ENCODE data around the gene SLC35F5.

SLC35F5 gene

GRCh38 chr2:113756355-113757137 lies at the start of gene SLC35F5:
SLC35F5 (minus strand) TSS chr2:113756642; CDS start chr2:113756409, 233 bp downstream.
- H3K4me3 ChIP-seq (ENCODE audit: control insufficient read depth, low read depth, low read length) = peak within 1 kb of the TSS; percentile 80
- TF ChIP-seq CTCF (conservative IDR thresholded peaks at IDR 0.05; ENCODE audit: control insufficient read depth, insufficient read depth, low read depth, low read length) = no peak
- DNase-seq (ENCODE audit: low read depth) = peak; percentile 83

- DNase-seq (ENCODE audit: low read depth) = peak; percentile 24
- TF ChIP-seq CTCF (conservative IDR thresholded peaks at IDR 0.05; ENCODE audit: control insufficient read depth, insufficient read depth, low read depth, low read length) = peak; percentile 18
- no peak overlapping the region for H3K4me3 ChIP-seq (ENCODE audit: control insufficient read depth, low read depth, low read length)
Measured at GRCh38 chr2:113799375-113799774, 42.9 kb upstream of the SLC35F5 start.

GRCh38 chr2:113797237-113797636 lies 40.8 kb upstream of the SLC35F5 start:
- no peak overlapping the region for H3K4me3 ChIP-seq (ENCODE audit: control insufficient read depth, low read depth, low read length)
- DNase-seq (ENCODE audit: low read depth) = no peak
- TF ChIP-seq CTCF (conservative IDR thresholded peaks at IDR 0.05; ENCODE audit: control insufficient read depth, insufficient read depth, low read depth, low read length) = no peak

GRCh38 chr2:113796592-113797175 lies 40.2 kb upstream of the SLC35F5 start:
- no peak overlapping the region for H3K4me3 ChIP-seq (ENCODE audit: control insufficient read depth, low read depth, low read length)
- TF ChIP-seq CTCF (conservative IDR thresholded peaks at IDR 0.05; ENCODE audit: control insufficient read depth, insufficient read depth, low read depth, low read length) = no peak
- no peak for DNase-seq (ENCODE audit: low read depth)

- no peak for DNase-seq (ENCODE audit: low read depth)
- TF ChIP-seq CTCF (conservative IDR thresholded peaks at IDR 0.05; ENCODE audit: control insufficient read depth, insufficient read depth, low read depth, low read length) = no peak
- H3K4me3 ChIP-seq (ENCODE audit: control insufficient read depth, low read depth, low read length) = no peak overlapping the region
Measured at GRCh38 chr2:113795405-113795920, 39.0 kb upstream of the SLC35F5 start.

GRCh38 chr2:113791697-113792590 lies 35.5 kb upstream of the SLC35F5 start:
- TF ChIP-seq CTCF (conservative IDR thresholded peaks at IDR 0.05; ENCODE audit: control insufficient read depth, insufficient read depth, low read depth, low read length) = no peak
- no peak for DNase-seq (ENCODE audit: low read depth)
- H3K4me3 ChIP-seq (ENCODE audit: control insufficient read depth, low read depth, low read length) = no peak overlapping the region

All from fibroblast of mammary gland (primary cell).